Activated CD8-positive, alpha-beta memory T cell treated with anti-CD3 and anti-CD28 coated beads for 4 hours (primary cell): ENCODE data around the gene PFDN4.

Experiments used
- DNase-seq, 2 donors: peaks; one replicate each; pipeline ENCODE4 v3.0.0-alpha.2; 2020; ENCODE audit warnings: low read depth in 2 of 2

The PFDN4 gene

DNA sequence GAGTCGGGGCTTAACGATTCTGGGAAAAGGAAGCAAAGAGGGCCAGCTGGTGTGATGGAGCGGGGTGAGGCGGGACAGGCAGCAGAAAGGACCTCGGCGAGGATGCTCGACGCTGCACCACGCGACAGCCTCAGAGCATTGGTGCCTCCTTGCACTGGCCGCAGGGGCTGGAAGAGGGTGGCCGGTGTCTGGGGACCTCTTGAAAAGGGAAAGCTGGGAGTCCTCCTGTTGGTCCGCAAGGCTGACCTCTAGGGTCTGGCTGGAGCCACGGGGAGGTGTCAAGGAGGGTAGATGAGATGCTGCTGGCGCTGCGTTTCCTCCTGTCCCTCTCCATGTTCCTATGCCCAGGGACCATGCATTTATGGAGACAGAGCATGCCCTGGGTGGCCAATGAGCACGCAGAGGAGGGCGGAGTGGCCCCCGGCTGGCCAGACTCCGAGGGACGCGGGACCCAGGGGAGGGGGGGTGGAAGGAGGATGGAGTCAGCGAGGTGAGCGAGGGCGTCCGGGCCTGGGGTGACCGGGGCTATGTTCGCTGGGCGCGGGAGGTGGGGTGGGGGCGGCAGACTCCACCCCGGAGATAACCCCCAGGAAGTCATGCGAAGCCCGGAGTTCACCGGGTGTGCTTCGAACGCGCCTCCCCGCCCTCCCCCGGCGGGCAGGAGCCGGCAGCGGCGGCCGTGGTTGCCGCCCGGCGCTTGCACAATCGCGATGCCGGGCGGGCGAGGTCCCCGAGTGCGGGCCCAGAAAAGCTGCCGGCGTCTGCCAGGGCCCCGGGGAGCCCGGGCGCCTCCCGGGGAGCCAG is 34.0 kb upstream of the PFDN4 start, which contains the start of gene CYP24A1:
CYP24A1 (minus strand) TSS at position 334 of the 804 bp plus-strand sequence. CDS start 407 bp downstream, outside the sequence.
- DNase-seq, result no peak

DNA sequence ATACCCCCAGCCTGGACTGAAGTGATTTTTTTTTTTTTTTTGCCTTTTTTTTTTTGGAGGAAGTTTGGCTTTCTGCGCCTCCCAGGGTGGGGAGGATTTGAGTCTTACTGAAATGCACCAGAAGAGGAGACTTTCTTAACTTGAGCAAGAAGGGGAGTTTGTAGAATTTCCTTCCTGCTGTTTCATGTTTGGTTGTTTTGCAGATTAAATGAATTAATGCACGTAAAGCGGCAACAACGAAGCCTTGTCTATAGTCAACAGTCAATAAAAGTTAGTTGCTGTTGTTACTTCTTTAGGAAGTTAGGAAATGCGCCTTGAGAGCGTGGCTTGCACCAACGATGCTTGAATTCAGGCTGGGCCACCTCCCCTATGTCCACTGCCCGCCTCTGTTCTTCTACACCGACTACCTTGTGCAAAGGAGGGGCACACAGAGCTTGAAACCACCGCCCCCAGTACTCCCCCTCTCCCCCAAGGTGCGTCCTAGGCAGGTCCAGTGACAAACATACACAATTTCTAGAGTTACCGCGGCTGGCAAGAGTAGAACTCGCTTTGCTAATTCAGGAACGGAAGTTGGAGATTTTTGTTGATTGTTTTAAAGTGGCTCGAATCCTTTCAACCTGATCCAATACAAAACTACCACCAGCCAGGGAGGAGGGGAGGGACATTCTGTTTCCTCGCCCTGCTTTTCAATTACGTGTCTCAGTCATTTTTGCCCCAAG is 33.3 kb upstream of the PFDN4 start:
- DNase-seq, result no peak

DNA sequence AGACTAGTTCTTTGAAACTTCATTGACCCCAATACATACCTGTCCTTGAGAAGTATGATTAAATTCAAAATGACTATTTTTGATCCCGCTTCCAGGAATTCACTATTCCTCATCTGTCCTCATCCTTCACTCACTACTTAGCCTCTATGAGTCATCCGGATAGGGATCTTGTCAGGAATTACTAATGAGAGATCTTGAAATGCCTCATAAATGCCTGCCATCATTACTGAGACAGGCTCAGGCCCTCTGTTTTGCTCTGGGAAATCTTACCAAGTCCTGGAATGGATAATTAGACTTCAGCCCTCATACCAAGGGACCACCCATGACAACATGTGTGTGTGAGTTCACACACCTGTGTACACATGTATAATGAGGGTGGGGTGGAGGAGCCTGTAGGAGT is 31.3 kb upstream of the PFDN4 start:
- no peak for DNase-seq

DNA sequence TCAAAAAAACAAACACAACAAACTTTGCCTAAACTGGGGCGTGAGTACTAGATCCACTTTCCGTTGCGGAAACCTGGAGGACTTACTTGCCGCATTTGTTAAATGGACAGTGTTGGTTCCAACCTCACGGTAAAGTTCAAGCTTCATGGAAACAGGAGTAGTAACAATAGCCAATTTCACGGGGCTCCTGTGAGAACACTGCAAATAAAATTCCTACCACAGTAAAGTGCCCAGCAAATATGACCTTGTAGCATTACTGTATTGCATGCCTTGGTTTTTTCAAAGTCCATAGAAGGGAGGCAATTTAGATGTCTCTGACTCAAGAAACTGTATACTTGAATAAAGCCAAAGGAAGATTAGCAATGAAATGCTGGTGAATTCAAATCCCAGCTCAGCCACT is 30.5 kb upstream of the PFDN4 start:
- no peak for DNase-seq

DNA sequence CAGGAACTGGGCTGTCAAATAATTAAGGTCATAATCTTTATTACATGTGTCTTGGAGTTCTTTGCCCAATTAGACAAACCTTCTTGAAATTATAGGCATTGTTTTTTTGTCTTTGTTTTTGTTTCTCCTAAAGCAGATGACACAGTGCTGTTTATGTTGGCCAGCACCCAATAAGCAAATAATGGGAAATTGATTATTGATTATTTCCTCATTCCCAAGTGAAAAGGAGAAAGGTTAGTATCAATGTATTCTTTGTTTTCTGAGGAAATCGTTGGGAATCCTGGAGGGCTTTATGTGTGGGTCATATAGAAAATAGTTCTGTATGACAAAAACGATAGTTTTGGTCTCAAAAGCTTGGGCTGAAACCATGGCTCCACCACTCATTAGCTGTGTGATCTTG is 29.6 kb upstream of the PFDN4 start:
- DNase-seq, result no peak

DNA sequence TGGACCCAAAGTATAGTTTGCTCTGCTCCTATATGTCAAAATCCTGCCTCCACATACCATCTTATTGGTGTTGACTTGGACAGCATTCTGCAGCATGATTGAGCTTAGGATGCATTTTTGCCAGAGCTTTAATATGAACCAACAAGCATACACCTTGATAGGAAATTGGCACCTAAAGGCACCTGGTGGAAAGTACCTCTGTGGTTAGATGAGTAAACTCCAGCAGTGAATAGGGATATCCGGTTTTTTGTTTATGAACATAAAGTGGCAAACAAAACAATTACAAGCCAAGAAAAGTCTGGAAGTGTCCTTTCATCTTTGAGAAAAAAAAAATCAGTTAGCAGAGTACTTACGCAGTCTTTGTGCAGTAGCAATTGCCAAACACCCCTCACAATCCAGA is 27.9 kb upstream of the PFDN4 start:
- DNase-seq, result no peak

DNA sequence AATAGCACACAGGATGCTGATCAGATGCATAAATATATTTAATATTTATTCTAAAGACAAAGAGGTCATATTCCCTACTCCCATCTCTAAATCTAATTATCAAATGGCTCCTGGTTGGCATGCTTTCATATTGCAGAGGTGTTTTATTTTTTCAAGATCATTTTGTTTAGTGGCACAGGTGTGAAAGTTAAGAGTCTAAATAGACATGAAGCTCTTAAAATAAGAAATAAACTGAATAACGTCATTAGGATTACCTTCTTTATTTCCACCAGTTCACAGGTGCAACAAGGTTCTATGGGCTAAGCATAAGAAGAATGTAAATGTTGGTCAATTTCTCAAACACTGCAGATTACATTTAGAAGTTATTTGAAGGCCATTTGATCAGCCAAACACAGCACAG is 27.0 kb upstream of the PFDN4 start:
- no peak for DNase-seq

DNA sequence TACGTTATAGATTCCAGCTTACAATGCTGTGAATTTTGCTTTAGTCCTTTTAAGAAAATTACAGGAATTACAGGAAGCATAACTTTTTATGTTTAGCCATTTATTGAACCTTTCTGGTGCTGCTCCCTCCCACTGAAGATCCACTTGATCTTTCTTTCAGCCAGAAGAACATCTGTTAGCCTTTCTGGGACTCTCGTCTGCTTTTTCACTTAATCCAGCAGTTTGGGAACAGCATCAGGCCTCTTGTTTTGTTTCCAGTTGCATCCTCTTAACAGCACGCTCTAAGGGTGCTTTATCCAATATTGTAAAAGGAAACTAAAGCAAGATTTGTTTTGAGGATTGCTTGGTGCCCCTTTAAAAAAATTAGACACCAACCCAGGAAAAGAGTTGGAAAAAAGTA is 23.8 kb upstream of the PFDN4 start:
- DNase-seq, result no peak

DNA sequence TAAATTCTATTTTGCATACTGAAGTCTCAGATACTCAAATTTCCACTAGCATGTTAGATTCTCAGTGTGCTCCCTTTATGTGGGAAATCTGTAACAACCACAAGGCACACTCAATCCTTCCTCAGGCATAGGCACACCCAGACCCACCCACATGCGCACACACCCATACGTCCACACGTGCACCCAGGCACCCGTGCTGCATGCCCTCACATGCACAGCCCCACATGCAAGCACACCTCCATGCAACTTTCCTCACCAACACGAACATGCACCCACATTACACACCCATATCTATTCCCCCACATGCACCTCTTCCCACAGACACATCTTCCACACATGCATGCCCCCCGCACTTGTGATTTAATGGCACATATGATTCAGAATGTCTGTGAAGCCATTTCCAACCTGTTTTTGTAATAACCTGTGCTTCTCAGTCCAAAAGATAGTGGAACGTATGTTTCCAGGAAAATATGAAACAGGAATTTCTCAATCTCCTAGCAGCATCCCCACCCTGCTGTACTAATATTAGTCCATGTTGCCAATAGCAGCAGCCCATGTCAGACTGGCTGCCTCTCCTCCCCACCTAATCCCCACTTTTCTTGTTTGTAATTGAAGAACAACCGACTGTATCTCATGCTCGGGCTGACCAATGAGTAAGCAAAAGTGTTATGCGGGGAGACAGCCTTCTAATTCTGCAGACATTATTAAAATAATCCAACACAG is 22.8 kb upstream of the PFDN4 start:
- no peak for DNase-seq

DNA sequence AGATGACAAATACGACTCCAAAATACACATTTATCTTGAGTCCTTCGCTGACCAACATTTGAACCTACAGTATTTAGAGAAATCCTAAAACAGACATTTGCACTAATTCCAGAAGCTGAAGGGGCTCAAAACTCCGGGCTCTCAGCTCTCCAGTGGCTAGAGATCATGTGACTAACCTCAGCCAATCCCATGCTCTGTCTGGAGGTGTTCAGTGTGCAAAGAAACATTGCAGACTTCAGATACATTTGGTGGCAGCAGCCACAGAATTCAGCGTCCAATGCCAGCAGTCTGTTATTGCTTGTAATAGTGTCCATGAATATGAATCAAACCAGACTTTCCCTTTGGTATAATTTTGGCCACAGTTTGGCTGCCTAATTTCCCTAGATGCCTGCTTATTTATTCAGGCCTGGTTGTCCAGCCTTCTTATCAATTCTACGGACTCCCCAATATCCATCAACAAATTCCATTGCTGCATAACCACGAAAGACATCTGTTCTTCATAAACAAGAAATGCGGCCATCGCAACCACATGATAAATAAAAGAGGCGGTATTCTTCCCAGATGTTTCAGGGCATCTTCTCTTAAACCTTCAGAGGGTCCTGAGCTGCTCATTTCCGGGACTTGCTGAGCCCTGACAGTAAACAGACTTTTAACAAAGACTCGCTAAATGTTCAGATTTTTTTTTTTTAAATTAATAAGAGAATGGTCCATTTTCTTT is 19.6 kb upstream of the PFDN4 start:
- no peak for DNase-seq

DNA sequence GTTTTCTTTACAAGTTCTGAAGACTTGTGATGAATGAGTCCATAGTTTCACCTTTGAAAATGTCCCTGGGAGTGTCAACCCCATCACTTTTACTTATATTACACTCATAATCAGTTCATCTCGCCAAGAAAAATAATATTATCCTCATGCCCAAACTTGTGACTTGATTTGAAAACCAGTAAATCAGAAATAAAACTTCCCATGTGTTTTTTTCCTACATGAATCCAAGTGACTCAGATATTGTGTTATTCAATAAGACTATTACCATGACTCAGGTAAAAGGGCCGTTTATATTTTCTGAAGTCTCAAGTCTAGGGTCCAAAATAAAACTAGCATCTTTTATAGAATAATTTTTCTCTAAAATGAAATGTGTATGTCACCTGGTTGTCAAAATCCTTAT is 18.3 kb upstream of the PFDN4 start:
- DNase-seq, result no peak

DNA sequence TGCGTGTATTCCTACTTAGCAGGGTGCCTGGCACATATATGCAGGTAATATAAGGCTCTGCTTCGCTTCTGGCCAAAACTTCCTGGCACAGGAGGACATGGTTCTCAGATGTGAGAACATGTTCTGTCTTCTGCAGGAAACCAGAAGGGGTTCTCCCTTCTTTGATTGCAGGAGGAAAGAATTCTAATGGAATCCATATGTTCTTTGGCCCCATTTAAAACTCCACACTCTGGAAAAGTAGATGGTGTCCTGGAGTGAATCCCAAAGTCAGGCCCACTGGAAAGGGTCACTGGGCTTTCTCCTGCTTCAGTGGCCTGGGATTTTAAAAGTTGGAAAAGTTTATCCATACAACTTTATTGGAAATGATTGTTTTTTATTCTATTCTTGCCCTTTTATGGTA is 17.7 kb upstream of the PFDN4 start:
- DNase-seq, result no peak

DNA sequence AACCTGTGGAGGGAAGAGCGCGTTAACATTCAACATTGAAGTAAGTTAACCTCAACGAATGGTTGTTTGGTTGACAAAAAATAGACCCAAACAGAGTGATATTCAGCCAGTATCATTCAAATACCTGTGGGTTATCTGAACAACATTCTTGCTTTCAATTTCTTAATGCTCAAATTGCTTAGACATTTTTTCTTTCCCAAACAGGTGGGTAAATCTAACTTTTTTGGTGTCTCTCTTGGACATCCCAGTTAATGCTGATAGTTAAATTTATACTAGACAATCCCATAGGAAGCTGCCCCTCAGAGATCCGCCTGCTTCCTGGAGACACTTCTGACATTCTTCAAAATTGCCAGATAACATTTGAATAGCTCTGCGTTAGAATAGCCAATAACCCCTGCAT is 14.1 kb upstream of the PFDN4 start:
- DNase-seq, result no peak

DNA sequence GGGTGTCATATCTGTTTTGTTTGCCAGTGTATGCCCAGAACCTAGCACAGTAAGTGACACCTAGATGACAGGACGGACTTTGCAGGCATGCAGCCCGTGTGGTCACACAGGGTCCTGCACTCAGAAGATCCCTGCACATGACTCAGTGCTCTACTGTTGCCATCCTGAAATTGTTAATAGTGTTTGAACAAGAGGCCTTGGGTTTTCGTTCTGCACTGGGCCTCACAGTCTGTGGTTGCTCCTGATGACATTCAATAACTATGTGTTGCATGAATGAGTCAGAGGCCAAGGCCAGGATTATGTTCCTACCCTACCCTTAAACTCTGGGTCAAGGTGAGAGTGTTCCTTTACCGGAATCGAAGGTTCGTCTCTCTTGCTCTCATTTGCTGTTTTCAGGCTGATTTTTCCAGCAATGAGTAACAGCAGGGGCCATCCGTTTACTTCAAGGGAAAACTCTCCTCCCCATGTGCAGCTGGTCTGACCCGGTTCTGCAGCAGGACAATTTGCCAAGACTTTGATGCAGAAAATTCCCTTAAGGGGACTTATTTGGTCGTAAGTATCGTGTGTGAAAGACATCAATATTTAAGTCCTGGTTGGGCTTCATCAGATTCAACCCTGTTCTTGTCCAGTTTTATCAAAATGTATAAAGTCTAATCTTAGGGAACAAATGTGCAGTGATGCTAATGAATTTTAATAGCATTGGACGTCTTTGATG is 13.0 kb upstream of the PFDN4 start:
- DNase-seq, result no peak

DNA sequence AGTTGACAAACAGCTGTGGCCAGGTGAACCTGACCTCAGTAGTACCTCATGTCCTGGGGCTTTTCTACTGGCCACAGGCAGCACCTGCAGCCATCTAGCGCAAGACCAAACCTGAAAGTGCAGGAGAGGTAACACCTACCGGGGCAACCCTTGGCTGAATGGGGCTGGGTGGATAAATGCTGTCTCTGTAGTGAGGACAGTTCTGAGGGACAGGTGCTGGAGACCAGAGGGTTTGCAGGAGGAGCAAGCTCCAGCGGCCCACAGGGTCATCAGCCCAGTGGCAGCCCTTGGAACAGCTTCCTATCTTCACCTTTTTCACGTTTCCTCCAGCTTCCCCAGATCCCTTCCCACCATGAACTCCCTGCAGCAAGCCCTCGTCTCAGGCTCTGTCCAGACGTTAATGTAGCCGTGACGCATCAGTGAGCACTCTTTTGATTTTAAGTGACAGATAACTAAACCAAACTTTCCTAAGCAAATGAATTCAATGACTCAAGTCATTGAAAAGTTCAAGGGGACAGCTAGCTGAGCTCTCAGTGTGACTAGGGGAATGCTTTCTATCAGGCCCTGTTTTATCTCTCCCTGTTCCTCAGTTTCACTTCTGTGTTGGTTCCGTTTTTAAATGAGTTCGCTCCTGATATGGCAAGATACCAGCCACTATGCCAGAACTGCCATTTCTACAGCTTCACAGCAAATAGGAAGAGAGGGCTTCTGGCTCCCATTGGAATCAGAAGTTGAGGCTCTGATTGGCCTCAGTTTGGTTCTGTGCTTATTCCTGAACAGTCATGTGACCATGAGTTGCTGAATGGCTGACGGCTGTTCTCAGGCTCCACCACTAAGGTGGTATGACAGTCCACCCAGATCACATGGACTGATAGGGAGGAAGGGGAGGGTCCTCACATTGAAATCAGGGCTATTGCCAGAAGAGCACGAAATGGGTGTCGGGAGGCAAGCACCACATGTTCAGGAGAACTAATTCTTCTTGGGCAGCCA is 12.1 kb upstream of the PFDN4 start:
- no peak for DNase-seq

DNA sequence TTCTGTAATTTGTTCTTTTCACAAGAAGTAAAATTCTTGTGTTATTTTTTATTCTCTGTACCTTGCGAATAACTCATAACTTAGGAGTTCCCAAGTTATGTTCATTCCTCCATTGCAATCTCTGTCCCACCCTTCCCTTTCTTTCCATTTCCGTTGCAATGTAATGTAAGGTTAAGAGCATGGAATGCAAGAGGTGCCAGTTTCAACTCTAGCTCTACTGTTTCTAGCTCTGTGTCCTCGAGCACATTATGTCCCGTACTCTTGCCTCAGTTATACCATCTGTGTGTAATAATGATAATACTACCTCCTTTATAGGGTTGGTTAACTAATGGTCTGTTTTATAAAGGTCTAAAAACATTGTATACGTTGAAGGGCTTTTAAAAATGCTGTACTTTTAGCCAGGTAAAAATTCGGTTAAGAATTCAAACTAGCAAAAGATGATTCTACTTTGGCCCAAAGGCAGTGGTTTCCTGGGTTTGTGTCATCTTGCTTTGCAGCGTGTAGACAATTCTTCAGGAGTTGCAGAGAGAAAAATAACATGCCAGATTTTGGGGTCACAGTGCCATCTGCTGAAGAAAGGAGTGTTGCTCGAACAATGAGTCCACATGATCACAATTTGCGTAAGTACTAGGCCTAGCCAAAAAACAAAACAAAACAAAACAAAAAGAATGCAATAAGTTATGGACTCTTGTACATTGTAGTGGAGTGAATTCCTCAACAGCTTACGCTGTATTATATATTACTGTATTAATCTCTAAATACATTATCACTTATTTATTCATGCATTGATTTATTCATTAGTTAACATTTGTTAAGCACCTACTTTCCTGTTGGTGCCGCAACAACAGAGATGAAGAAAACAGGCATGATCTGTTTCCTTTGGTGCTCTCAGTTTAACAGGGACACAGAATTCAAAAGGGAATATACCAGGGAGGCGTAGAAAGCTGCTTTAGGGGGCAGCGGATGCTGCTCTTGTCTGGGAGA is 10.0 kb upstream of the PFDN4 start:
- DNase-seq, result no peak

DNA sequence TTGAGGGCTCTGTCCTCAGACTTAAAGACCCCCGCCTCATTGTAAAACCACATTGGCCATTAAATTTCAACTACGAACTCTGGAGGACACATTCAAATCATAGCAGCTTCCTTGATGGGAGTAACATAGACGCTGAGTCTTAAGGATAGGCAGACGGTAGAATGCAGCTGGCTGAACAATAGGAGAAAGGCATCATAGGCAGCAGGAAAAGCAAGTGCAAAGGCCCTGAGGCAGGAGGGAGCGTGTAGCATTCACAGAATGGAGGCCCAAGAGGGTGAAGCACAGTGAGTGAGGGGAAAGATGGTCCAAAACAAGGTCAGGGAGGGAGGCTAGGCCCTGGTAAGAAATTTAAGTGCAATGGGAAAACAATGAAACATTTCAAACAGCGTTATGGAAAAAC is 8.6 kb upstream of the PFDN4 start:
- no peak for DNase-seq

DNA sequence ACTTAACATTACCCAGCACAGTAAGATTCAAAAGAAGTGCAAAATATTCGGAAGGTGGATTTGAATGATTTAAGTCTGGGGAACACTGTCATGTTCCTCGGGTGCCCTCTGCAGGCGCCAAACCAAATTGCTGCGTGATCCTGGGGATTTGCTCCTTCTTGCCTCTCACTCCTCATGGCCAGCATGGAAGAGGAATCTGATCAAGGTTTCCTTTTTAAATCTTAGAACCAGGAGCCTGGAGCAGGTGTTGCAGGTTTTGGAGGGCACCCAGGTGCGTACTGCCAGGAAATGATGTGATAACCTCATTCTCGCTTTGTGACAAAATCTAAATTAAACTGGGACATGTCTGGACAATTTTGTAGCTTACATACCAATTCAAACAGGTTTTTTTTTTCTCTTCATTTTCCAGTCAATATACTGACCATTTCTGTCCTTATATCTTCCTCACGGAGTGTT is 8.1 kb upstream of the PFDN4 start:
- DNase-seq, result peak; percentile 36 to 40
